WERI-Rb-1 (cell line): ENCODE measurements around the gene ERP27.

Experiments
- DNase-seq: peaks from one replicate; pipeline ENCODE4 v3.0.0-alpha.2; 2020
- H3K27ac ChIP-seq: fragments of 250-450 bp; sonication (Bioruptor Pico); 2 replicates; pipeline ENCODE4 v1.5.1; 2020; ENCODE audit warnings: mild to moderate bottlenecking, moderate library complexity
- H3K27me3 ChIP-seq: fragments of 250-450 bp; sonication (Bioruptor Pico); 2 replicates; pipeline ENCODE4 v1.5.1; 2021; ENCODE audit warnings: mild to moderate bottlenecking, low read depth, moderate library complexity; ENCODE audit not compliant: insufficient read depth, severe bottlenecking
- H3K36me3 ChIP-seq: fragments of 250-450 bp; sonication (Bioruptor Pico); 2 replicates; pipeline ENCODE4 v1.5.1; 2020; ENCODE audit warnings: mild to moderate bottlenecking, moderate library complexity
- H3K4me3 ChIP-seq: 2 replicates; pipeline ENCODE4 v1.5.1; 2011; ENCODE audit warnings: low read depth, mild to moderate bottlenecking, control low read depth, low read length
- H3K9me3 ChIP-seq: fragments of 250-450 bp; sonication (Bioruptor Pico); 2 replicates; pipeline ENCODE4 v1.5.1; 2021; ENCODE audit warnings: mild to moderate bottlenecking, moderate library complexity; ENCODE audit not compliant: severe bottlenecking
- CTCF ChIP-seq: IDR thresholded peaks from 2 replicates; pipeline ENCODE4 v1.5.1; 2011; ENCODE audit warnings: low read depth, mild to moderate bottlenecking, control low read depth, inconsistent platforms, low read length

ERP27 gene

GRCh38 chr12:14962797-14963196, 24.5 kb upstream of the ERP27 start:
- no peaks in the 10 kb centered on the region for H3K36me3 ChIP-seq
- no peak overlapping the region for H3K27ac ChIP-seq
- H3K4me3 ChIP-seq = no peak overlapping the region
- no peak for DNase-seq
- H3K9me3 ChIP-seq = no peaks in the 10 kb centered on the region
- no peak for TF ChIP-seq CTCF
- H3K27me3 ChIP-seq = no peaks in the 10 kb centered on the region

GRCh38 chr12:14962153-14962539, 23.8 kb upstream of the ERP27 start:
- Histone ChIP-seq H3K9me3 (no peaks in the 10 kb centered on the region), H3K4me3 (no peak overlapping the region), H3K27ac (no peak overlapping the region), H3K27me3 (no peaks in the 10 kb centered on the region), H3K36me3 (no peaks in the 10 kb centered on the region)
- DNase-seq = no peak
- TF ChIP-seq CTCF = no peak

- H3K27me3 ChIP-seq = no peaks in the 10 kb centered on the region
- H3K9me3 ChIP-seq = no peaks in the 10 kb centered on the region
- TF ChIP-seq CTCF = no peak
- no peaks in the 10 kb centered on the region for H3K36me3 ChIP-seq
- no peak for DNase-seq
- no peak within 1 kb of the TSS for H3K4me3 ChIP-seq
- H3K27ac ChIP-seq = no peak within 1 kb of the TSS
These were observed 23.3 kb upstream of the ERP27 start, which contains the start of gene ARHGDIB for GRCh38 chr12:14961466-14962152. ARHGDIB (minus strand) TSS chr12:14961601; CDS start chr12:14950712, 10,889 bp downstream.

GRCh38 chr12:14960548-14961465, 22.5 kb upstream of the ERP27 start:
- no peak overlapping the region for H3K4me3 ChIP-seq
- H3K36me3 ChIP-seq = no peaks in the 10 kb centered on the region
- no peaks in the 10 kb centered on the region for H3K9me3 ChIP-seq
- no peak overlapping the region for H3K27ac ChIP-seq
- no peak for TF ChIP-seq CTCF
- H3K27me3 ChIP-seq = no peaks in the 10 kb centered on the region
- DNase-seq = no peak

GRCh38 chr12:14959916-14960496, 21.7 kb upstream of the ERP27 start:
- TF ChIP-seq CTCF = no peak
- no peak overlapping the region for H3K27ac ChIP-seq
- no peaks in the 10 kb centered on the region for H3K9me3 ChIP-seq
- H3K27me3 ChIP-seq = no peaks in the 10 kb centered on the region
- H3K36me3 ChIP-seq = no peaks in the 10 kb centered on the region
- H3K4me3 ChIP-seq = no peak overlapping the region
- no peak for DNase-seq
